Activated CD4-positive, alpha-beta T cell treated with anti-CD3 and anti-CD28 coated beads, Interleukin-2, amount 50 U/mL, for 1 hour (primary cell): ENCODE data around the gene KRTAP10-9.

Source experiments
- DNase-seq: peaks from one replicate; pipeline ENCODE4 v3.0.0-alpha.2; 2020

The KRTAP10-9 gene

GRCh38 chr21:44670642-44671432 lies 43.9 kb downstream of the KRTAP10-9 start:
- DNase-seq = no peak

GRCh38 chr21:44671911-44672310 lies 45.0 kb downstream of the KRTAP10-9 start:
- DNase-seq = no peak

- DNase-seq = no peak
These were observed 51.0 kb downstream of the KRTAP10-9 start for GRCh38 chr21:44677881-44678280.
